NCI-H1694 treated with DMSO at 0.1 percent for 48 hours (cell line): Measurements from ENCODE around the gene LZTS2.
"Not testable (repeated sequence)": the region's sequence is repeated elsewhere in the genome, so short reads cannot be mapped to it uniquely, and the experiment has no call there.

ENCODE experiments used
- DNase-seq: peaks from one replicate; lab custom pipeline; 2025; lab: John Stamatoyannopoulos, UW

Gene LZTS2

DNA sequence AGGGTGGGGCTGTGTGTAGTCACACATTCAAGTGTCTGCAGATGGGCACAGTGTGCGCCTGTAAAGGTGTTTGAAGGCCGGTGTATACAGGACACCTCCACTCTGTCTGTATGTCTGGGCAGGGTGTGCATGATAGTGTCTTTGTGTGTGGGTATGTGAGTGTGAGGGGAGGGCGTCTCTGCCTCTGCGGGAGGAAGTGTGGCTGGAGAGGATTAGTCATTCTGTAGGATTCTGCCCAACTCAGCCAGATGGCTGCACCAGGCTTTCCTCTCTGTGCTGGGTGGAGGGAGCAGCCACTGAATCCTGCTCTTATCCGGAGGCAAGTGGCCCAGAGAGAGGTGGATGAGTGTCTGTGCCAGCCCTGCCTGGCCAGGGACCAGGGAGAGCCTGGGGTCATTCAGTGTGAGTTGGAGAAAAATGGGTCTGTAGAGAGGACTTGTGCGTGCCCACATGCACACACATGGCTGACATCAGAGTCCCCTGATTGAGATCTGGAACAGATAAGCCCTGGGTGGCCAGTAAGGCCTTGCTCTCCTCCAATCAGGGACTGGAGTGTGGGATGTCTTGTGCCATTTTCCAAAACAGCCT lies 33.1 kb downstream of the LZTS2 start:
- peak; percentile 59 for DNase-seq

DNA sequence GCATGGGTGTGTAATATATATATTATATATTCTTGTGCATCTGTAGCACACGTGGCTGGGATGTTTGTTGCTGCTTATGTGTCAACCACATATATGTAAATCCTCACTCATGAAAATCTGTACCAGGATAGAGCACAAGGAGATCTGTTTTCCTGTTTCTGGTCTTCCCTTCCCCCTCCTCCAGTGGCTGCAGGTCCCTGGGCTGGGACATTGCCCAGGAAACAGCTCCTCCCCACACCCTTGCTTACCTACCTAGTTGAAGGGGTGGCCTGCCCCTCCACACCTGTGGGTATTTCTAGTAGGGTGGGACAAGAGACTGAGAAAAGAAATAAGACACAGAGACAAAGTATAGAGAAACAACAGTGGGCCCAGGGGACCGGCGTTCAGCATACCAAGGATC lies 33.7 kb downstream of the LZTS2 start:
- DNase-seq = no peak

DNA sequence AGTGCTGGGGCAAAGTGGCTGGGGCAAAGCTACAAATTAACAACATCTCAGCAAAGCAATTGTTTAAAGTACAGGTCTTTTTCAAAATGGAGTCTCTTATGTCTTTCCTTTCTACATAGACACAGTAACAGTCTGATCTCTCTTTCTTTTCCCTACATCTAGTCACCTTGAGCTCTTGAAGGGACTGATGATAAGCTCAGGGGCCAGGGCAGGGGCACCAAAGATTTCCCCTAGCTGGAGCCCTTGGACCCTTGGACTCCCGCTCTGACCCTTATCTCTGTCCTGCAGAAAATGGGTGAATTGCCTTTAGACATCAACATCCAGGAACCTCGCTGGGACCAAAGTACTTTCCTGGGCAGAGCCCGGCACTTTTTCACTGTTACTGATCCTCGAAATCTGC lies 34.8 kb downstream of the LZTS2 start:
- DNase-seq = not testable (repeated sequence)

DNA sequence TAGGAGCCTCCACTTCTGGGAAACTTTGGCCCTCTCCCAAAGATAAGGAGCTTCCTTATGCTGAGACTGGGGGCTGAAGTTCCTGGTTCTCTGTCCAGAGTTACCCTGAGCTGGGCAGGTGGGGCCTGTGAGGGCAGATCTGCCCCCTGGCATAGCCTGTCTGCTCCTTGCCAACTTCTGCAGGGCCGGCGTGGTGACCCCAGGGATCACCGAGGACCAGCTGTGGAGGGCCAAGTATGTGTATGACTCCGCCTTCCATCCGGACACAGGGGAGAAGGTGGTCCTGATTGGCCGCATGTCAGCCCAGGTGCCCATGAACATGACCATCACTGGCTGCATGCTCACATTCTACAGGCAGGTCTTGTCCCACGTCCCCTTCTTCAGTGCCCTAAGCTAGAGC lies 35.7 kb downstream of the LZTS2 start:
- DNase-seq = no peak

DNA sequence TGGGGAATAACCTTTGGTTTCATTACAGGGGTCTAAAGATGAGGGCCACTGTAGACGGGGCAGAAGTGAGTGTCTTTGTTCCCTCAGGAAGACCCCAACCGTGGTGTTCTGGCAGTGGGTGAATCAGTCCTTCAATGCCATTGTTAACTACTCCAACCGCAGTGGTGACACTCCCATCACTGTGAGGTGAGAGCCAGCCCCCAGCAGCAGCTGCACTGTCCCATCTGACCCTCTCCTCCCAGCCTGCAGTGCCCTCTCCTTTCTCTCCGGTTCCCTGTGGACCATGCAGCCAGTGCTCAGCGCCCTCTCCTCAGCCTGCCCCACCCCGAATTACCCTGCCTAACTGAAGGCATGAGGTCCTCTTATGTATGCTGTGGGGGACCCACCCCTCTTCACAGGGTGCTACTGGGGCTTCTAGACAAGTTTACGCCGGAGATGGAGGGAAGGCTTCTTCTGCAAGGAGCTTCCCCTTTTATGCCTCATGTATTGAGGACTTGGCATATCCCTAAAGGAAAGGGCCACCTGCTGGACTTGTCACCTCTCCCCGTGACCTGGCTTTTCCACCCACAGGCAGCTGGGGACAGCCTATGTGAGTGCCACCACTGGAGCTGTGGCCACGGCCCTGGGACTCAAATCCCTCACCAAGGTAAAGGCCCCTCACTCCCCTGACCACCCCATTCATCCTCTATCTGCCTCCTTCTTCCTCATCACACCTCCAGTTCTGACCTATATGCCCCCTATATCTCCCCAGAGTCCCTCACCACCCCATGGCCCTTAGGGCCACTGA lies 36.5 kb downstream of the LZTS2 start:
- DNase-seq = no peak

DNA sequence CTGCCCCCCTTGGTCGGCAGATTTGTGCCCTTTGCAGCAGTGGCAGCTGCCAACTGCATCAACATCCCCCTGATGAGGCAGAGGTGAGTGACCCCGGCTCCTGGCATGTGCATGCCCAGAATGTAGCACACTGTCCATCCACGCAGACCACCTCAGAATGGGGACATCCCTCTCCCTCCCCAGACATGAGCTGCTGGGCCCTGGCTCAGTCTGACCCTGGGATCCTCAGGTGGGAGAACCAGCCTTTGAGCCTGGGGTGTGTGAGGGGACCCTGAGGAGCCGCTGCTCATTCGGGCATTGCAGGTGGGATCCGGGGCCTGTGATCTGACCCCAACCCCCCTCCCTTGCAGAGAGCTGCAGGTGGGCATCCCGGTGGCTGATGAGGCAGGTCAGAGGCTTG lies 37.1 kb downstream of the LZTS2 start:
- no peak for DNase-seq

DNA sequence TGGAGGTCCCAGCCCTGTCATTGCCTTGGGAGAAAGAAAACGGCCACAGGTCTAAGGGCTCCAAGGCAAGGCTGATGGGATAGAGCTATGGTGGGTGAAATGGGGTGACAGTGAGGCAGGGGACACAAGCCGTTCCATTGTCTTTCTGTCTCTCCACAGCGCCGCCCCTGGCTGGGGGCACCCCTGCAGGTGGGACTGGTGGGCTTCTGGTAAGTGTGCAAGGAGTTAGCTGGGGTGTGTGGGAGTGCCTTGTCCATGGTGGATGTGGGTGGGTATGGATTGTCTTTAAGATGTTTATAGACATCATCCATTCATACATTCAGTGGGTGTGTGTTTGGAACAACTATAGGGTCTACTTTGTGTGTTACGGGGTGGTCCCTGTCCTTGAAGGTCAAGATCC lies 38.9 kb downstream of the LZTS2 start:
- DNase-seq = no peak

DNA sequence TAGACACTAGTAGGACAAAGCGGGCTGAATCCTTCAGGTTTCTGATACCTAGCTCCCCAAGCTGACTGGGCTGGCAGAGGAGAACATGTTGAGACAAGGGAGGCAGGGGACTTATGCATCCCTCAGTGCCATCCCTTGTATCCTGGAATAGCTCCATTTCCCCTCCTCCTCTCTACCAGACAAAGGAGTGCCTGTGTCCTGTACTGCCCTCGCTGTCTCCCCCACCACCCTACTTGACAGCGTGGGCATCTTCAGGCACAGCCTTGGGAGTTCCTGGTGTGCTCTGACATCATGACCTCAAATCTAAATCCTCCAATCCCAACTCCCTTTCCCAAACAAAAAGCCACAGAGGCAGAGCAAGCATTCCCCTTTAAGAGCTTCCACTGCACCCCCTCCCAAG lies 40.5 kb downstream of the LZTS2 start:
- no peak for DNase-seq

DNA sequence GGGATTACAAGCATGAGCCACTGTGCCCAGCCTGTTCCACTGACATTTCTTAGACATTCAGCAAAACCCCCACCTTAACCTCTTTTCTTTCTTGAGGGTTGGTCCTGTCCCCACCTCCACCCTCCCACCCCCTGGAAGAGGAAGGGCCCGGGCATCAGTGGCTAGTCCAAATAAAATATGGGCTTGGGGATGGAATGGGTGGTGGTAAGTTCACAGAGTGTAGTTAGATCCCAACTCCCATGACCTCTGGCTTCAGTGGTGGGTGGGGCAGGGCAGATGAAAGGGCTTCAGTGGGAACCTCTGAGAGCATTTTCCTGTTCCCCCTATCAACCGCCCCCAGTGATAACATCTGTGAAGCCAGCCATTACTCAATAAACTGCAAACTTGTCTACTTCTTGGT lies 41.2 kb downstream of the LZTS2 start:
- no peak for DNase-seq

DNA sequence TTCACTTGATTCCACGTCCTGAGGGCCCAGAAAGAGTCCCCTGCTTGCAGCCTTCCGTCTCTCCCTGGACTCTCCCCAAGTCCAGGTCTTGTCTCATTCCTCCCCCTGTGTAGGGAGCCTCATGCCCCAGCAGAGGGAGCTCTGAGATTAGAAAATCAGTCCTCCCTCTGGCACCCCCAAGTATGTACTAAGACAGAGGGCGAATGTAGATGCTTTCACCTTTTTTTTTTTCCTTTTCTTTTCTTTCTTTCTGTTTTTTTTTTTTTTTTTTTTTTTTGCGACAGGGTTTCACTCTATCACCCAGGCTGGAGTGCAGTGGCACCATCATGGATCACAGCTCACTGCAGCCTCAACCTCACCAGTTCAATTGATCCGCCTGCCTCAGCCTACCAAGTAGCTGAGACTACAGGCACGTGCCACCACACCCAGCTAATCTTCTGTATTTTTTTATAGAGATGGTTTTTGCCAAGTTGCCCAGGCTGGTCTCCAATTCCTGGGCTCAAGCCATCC lies 41.7 kb downstream of the LZTS2 start:
- peak; percentile 51 for DNase-seq

DNA sequence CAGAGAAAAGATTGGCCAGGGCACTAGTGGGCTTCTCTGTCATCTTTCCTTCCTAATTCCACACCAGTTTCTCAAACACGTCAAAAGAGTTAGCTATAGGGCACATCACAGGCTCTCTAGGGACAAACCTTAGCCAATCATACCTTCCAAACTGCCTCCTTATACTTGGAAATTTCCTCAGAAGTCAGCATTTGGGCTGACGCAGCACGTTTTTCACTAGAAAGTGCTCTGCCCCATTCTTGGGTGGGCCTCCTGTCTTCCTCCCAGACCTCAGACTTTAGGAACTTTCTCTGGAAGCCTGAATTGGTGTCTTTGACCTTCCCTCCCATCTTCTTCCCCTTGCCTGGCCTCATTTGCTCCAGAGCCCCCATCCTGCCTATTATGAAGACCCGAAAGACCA lies 42.5 kb downstream of the LZTS2 start:
- no peak for DNase-seq

DNA sequence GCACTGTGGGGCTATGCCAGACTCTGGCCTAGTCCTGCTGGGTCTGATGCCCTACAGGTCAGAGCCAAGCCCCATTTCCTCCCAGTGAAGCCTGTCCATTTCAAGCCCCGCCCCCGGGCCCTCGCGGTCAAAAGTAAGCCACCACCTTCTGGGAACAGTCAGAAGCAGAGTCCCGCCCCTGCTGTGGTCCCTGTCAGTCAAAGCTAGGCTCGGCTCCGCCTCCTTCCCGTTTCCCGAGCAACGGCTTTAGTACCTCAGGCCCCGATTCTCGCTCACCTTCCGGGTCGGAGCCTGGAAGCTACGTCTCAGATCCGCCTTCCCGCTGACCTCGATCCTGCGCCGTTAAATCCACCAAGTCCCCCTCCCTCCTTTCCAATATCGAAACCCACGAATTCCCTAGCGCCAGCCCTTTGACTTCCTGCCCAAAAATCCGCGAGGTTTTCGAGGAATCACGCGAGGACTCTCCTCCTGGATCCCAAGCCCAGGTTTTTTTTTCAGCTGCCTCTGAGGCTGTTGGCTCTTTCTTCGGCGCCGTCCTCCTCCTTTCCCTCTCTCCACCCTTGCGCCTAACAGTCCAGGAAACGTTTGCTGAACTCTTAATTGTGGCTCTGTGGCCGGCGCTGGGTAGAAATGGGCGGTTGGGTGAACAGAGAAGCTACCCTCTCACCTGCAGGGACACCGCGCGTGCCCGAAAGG lies 43.2 kb downstream of the LZTS2 start:
- peak; percentile 84 for DNase-seq

DNA sequence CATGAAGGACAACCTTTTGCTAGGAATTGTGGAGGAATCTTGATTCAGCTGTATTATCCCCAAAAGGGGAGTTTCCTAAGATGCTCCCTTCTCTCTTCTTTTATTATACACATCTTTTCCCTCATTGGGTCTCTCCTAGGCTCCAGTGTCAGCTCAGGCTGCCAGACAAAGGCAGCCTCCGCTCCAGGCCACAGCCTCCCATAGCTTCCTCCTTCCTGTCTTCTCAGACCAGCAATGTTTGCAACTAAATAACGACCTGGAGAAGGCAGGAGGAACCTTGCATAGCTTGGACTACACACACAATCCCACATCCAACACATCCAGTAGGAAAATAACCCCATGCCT lies 43.7 kb downstream of the LZTS2 start:
- DNase-seq = no peak

DNA sequence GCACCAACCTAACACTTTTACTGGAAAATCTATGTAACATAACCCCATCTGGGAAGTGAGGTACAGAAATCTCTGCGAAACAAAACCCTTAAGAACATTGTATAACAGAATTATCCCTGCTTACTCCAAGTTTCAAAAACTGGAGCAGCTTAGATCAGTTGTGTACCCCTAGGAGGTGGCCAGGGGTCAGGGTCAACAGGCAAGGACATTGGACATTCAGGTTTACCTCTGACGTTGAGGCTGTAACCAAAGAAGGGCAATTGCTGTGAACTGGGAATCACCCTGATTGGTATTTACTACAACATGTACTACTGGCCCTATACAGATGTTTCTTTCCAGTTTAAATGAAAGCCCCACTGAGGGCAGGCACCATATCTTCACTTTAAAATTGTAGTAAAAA lies 44.5 kb downstream of the LZTS2 start:
- no peak for DNase-seq

DNA sequence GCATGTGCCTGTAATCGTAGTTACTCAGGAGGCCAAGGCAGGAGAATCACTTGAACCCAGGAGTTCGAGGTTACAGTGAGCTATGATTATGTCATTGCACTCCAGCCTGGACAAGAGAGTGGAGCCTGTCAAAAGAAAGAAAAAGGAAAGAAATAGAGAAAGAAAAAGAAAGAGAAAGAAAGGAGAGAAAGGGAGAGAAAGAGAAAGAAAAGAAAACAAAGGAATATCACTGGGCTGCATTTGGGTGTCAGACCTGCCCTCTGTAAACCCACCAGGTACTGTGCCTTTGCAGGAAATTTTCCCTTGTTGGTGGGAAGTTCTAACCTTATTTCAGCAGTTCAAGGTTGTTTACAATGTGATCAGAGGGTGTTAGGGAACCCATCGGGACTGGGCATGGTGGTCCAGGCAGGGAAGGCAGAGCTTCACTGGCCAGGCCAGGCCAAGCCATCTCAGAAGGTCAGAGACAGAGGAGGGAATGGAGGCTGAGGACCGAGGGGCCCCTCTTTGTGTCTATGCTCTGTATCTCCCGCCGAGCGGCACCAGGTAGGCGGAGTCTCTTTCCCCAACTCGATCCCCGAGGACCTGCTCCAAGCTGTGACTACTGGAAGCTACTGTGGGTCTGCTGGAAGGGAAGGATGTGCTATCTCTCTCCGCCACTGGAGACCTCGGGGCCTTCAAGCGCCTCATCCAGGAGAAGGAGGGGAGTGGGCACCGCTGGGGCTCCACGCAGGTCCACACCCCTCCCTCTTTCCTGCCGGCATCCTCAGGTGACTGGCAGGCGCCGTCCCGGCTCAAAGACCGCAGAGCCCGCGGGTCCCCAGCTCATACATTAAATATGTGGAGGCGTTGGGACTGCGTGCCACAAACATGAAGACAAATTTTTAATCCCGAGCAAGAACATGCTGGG lies 47.0 kb downstream of the LZTS2 start:
- DNase-seq = no peak

DNA sequence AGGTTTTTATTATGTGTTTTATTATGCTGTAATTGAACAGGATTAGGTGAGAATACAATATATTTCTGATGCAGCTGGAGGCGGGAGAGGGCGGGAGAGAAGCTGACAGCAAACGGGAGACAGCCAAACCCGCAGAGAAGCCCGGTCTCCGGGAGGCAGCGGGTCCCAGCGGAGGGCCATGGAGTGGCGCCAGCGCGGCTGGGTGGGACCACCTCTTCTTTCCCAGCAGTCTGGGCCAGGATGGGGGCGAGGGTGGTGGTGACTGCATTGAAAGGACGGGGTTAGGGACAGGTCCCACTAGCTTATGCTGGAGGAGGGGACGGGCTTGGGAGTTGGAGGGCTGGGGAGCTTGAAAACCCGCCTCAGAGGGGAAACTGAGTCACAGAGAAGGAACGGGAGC lies 47.7 kb downstream of the LZTS2 start:
- no peak for DNase-seq

DNA sequence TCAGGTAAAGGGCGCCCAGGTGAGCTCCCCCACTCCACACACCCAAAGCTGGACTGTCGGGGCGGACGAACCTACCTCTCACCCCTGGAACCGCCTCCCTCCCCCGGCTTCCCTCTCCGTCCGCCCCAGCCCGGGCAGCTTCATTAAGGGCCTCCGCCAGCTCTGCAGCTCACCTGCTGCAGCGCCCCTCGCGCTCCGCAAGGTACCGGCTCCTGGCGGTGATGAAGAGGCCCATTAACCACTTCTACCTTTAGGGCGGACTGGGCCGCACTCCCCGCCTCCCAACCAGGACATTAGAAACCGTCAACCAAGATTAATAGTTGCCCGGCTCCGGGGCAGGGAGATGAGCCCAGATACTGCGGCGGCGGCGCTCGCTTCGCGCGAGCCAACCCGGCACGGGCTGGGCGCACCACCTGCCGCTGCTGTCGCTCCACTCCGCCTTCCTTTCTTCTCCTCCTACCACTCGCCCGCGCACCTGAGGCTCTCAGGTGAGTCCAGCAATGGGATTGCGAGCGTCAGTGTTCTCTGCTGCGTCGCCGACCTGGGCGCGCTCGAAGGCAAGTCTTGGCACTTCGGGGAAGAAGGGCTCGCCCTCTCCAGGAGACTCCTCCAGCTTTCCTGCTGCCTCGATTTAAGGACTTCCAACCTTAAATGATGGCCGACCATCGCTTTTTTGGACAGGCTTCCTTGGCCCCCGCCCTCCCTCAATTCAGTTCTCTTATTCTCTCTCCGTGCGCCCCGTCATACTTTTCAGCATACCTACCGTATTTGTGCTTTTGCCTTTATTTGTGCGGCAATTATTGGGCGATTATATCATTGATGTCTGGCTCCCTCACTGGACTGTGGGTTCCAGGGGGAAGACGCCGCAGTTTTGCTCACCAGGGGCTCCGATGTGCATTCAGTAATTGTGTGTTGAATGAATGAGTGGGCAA lies 48.6 kb downstream of the LZTS2 start:
- no peak for DNase-seq

DNA sequence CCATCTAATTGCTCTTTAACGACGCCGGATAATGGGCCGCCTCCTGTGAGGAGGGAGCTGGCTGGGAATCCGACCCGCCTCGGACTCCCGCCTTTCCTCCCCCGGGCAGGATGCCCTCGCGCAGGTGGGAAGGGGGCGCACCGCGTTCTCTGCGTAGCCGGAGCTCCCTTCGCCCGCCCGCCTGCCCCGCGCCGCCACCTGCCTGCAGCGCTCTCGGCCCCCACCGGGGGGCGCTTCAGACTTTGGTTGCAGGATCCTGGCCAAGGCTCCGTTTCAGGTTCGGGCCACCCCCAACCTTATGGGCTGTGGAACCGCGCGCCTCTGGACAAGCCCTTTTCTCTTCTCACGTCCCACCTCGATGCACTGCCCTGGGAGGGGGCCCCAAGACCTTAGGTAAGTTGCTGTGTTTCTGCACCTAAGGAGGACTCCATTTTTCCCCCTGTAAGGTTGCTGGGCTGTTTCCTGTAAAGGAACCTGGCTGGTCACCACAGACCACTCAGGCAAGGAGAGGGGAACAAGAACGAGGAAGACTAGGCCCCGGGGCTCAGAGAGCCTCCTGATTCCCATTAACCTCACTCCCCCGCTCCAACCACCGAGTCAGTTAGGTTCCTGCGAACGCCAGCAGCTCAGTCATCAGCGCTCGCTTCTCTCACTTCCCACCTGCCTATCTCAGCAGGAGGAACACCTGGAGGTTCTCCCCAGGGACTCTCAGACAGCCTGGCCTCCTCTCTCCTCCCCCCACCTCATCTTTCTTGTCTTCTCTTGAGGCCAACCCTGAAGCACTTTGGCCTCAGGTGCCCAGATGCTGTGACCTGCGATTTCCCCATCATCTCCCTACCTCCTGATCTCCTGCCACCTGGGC lies 50.8 kb downstream of the LZTS2 start:
- DNase-seq = peak; percentile 28

DNA sequence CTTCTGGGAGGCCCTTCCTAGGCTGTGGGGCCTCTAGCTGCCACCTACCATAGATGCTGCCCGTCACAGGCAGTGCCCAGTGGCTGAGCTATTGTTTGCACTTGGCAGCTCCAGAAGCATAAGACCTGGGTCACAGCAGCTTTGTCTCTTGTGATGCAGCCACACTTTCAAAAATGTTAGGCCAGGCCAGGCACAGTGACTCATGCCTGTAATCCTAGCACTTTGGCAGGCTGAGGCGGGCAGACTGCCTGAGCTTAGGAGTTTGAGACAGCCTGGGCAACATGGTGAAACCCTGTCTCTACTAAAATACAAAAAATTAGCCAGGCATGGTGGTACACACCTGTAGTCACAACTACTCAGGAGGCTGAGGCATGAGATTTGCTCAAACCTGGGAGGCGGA lies 52.7 kb downstream of the LZTS2 start:
- no peak for DNase-seq

DNA sequence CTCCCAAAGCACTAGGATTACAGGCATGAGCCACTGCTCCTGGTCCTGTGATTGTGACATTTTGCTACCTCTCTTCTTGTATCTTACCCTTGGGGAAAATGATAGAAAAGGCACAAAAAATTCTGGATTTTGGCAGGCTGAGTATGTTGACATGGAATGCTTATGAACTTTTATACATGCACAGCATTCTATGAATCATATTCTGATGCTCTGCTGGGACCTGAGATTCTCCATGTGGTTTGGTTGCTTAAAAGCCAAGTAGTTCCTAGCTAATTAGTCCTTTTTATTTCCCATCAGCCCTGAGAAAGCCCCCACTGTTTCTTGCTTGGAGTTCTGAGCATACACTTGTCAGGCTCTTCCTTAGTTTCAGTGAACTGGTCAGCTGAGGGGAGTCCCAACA lies 53.9 kb downstream of the LZTS2 start:
- no peak for DNase-seq
